Measurements from ENCODE around the gene ENKD1. TPM values are rescaled to one million over a fixed set of nuclear protein-coding genes. Genes with fewer than 3 reads are reported as not detected.

ENKD1 gene
- total RNA-seq, 4 donors from 2014 or later = 12.5 to 20.9 (median 15.3) TPM

DNA sequence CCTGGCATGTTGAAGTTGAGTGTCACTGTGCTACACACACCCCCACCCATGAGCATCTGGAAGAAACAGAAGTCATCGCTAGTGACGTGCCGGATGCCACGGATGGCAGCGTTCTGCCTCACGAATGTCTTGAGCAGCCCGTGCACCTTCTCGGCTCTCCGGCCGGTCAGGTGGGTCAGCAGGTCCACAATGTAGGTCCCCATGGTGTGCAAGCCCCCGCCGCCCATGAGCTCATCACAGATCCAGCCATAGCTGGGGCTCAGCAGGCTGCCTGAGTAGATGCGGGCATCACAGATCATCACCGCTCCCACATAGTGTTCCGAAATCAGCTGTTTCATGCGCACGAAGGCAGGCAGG lies 9.0 kb upstream of the ENKD1 start:
- no peak overlapping the region for H3K27ac ChIP-seq
- WGBS, 2 donors (ENCODE audit: low coverage in 1 of 2) = 93% methylated on average over 17 of the region's 17 CpGs; no CpG with 5 or more reads in 1 of the 2 donors
- intact Hi-C loops (cut with DNase I; ENCODE audit: low total_unique reads) = no loop called here

DNA sequence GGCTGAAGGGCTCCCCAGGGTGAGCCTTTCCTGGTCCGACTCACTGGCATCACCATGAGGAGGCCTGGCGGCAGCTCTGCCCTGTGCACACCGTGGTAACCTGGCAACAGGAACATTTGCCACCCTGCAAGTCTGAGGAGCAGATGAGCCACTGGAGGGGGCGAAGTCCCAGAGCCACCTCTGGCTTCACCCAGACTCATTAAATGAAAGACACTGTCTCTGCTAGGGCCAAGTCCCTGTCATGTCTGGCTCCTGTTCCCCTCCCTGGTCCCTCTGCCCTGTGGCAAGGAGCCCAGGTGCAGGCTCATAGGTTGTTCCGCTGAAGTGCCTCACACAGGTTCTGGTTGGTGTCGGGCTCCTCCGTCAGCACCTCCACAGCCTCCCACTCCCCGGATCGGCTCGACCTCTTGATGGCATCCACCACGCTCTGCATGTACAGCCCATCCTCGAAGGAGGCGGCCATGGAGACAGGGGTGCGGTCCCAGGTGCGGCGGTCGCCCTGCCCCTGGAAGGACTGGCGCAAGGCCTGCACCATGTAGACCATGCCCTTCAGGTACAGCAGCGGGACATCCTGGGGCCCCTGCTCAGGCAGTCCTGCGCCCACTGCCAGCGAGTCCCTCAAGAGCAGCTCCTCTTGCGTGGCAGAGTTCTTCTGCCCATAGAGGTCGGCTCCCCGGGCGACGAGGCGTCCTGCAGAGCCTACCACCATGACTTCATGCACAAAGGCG lies 8.5 kb upstream of the ENKD1 start:
- 87% methylated on average over 28 of the region's 28 CpGs; no CpG with 5 or more reads in 1 of the 2 donors for WGBS, 2 donors (ENCODE audit: low coverage in 1 of 2)

More for the DNA sequence above, 9.0 kb upstream of the ENKD1 start:
- no peak overlapping the region for H3K4me3 ChIP-seq
- H3K27me3 ChIP-seq = no peaks in the 10 kb centered on the region
- DNase-seq = no peak
- no peaks in the 10 kb centered on the region for H3K9me3 ChIP-seq
- TF ChIP-seq EP300 (IDR thresholded peaks at IDR 0.05; ENCODE audit: low read depth) (no peak), POLR2A (IDR thresholded peaks at IDR 0.05) (no peak), POLR2AphosphoS5 (IDR thresholded peaks at IDR 0.05) (no peak)
- TF ChIP-seq, protein P1, sequence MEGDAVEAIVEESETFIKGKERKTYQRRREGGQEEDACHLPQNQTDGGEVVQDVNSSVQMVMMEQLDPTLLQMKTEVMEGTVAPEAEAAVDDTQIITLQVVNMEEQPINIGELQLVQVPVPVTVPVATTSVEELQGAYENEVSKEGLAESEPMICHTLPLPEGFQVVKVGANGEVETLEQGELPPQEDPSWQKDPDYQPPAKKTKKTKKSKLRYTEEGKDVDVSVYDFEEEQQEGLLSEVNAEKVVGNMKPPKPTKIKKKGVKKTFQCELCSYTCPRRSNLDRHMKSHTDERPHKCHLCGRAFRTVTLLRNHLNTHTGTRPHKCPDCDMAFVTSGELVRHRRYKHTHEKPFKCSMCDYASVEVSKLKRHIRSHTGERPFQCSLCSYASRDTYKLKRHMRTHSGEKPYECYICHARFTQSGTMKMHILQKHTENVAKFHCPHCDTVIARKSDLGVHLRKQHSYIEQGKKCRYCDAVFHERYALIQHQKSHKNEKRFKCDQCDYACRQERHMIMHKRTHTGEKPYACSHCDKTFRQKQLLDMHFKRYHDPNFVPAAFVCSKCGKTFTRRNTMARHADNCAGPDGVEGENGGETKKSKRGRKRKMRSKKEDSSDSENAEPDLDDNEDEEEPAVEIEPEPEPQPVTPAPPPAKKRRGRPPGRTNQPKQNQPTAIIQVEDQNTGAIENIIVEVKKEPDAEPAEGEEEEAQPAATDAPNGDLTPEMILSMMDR (IDR thresholded peaks at IDR 0.05) = no peak
- H3K4me1 ChIP-seq = peaks cover 24 to 65% (median 45%) of the 10 kb centered on the region in 4 donors
- no peaks in the 10 kb centered on the region for H3K36me3 ChIP-seq
- in situ Hi-C loops (cut with MboI; ENCODE audit: low pct_ligation_motif_present in 1 of 4, low pct_unique_long_range_greater_than_20kb in 1 of 4, low sequenced_read_pairs in 3 of 4) = loop anchor here in 1 of 4 donors (10.0 kb wide), 1 partner anchor 139 kb away; no protein-coding TSS in a partner anchor

DNA sequence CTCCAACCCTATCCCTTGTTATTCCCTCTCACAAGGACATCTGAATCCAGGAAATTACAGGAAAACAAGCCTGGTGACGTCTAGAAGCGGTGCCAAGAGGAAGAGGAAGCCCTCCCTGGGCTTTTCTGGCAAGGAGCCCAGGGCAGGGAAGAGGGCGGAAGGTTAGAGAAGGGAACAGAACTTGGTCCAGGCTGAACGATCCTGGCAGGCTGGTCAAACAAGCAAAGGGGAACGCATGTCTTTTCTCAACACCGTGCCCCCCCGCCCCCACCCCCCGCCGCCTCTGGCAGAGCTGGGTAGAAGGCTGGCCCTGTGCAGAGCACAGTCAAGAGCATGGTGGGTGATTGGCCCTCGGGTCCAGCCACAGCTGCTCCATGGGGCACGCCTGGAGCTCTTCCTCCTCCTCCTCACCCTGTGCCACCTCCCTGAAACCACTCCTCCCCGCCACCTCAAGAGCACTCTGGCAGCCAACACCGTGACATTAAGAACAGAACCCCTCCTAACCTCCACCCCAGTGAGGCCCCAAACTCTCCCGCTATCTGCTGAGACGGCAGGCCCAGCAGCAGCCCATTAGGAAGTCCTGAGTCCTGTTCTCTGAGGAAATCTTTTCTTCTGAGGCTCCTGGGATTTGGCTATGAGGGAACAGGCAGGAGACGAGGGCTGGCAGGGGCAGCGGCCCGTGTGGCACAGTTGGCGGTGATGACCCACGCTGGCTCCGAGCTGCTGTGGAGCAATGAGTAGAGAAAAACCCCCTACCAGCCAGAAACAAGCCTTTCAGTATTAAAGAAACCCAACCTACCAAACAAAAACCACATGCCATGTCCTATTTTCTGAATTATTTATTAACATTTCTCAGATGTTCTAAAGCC lies 7.4 kb upstream of the ENKD1 start:
- TF ChIP-seq POLR2AphosphoS5 (IDR thresholded peaks at IDR 0.05) = peak in 2 of 3 donors; percentile 21 to 30
- no peak for TF ChIP-seq EP300 (IDR thresholded peaks at IDR 0.05; ENCODE audit: low read depth)
- TF ChIP-seq, protein P1 (IDR thresholded peaks at IDR 0.05) = no peak
- H3K27me3 ChIP-seq = no peaks in the 10 kb centered on the region
- H3K9me3 ChIP-seq = no peaks in the 10 kb centered on the region
- no peaks in the 10 kb centered on the region for H3K36me3 ChIP-seq
- no peak overlapping the region for H3K4me3 ChIP-seq
- 35 to 52% methylated on average over 8 to 16 of the region's 21 CpGs for WGBS, 2 donors (ENCODE audit: low coverage in 1 of 2)
- peaks cover 24 to 60% (median 44%) of the 10 kb centered on the region in 4 donors for H3K4me1 ChIP-seq
- peak; percentile 82 for DNase-seq
- H3K27ac ChIP-seq = peak overlapping the region; percentile 73 to 84 (median 82)
- intact Hi-C loops (cut with DNase I; ENCODE audit: low total_unique reads) = no loop called here
- in situ Hi-C loops (cut with MboI; ENCODE audit: low pct_ligation_motif_present in 1 of 4, low pct_unique_long_range_greater_than_20kb in 1 of 4, low sequenced_read_pairs in 3 of 4) = loop anchor here in 3 of 4 donors (10.0 to 25.0 kb wide), 2 partner anchors 112 to 141 kb away; partner anchors contain the start of gene CTCF (in 2 of the 3)

More for the DNA sequence above, 8.5 kb upstream of the ENKD1 start:
- H3K27ac ChIP-seq = peak overlapping the region; percentile 73 to 84 (median 82)
- in situ Hi-C loops (cut with MboI; ENCODE audit: low pct_ligation_motif_present in 1 of 4, low pct_unique_long_range_greater_than_20kb in 1 of 4, low sequenced_read_pairs in 3 of 4) (loop anchor here in 3 of 4 donors (10.0 to 25.0 kb wide), 2 partner anchors 113 to 140 kb away; partner anchors contain the start of gene CTCF (in 2 of the 3)), intact Hi-C loops (cut with DNase I; ENCODE audit: low total_unique reads) (no loop called here)
- no peak overlapping the region for H3K4me3 ChIP-seq
- no peaks in the 10 kb centered on the region for H3K9me3 ChIP-seq
- H3K4me1 ChIP-seq = peaks cover 24 to 64% (median 45%) of the 10 kb centered on the region in 4 donors
- H3K36me3 ChIP-seq = no peaks in the 10 kb centered on the region
- TF ChIP-seq POLR2A (IDR thresholded peaks at IDR 0.05) (peak; percentile 7), EP300 (IDR thresholded peaks at IDR 0.05; ENCODE audit: low read depth) (no peak)
- TF ChIP-seq, protein P1 (IDR thresholded peaks at IDR 0.05) = peak in 1 of 5 experiments; percentile 30
- DNase-seq = no peak
- H3K27me3 ChIP-seq = no peaks in the 10 kb centered on the region

Data from transverse colon (tissue), 4 donors.